Stimulated activated CD4-positive, alpha-beta T cell treated with anti-CD3 and anti-CD28 coated beads, Interleukin-2, amount 100 ng/mL, for 48 hours (primary cell): ENCODE data around the gene TBC1D9.
"Not testable (repeated sequence)": the region's sequence is repeated elsewhere in the genome, so short reads cannot be mapped to it uniquely, and the experiment has no call there.

Experiments used
- DNase-seq, 2 donors: peaks; one replicate each; pipeline ENCODE4 v3.0.0-alpha.2; 2020

The TBC1D9 gene

GRCh38 chr4:140756319-140757231 is at the start of gene TBC1D9:
Gene TBC1D9, minus strand, starts transcription at chr4:140756385. Its CDS starts 340 bp downstream, at chr4:140756045.
- DNase-seq, result peak; percentile 2 to 6

GRCh38 chr4:140805293-140805692 is 49.1 kb upstream of the TBC1D9 start:
- no peak for DNase-seq

GRCh38 chr4:140802591-140802990 is 46.4 kb upstream of the TBC1D9 start:
- DNase-seq, result no peak

GRCh38 chr4:140800666-140801065 is 44.5 kb upstream of the TBC1D9 start:
- DNase-seq, result no peak

GRCh38 chr4:140799686-140800225 is 43.6 kb upstream of the TBC1D9 start:
- no peak for DNase-seq

- DNase-seq, result no peak
Observed at GRCh38 chr4:140793291-140793690, 37.1 kb upstream of the TBC1D9 start.

GRCh38 chr4:140790765-140791164 is 34.6 kb upstream of the TBC1D9 start:
- no peak for DNase-seq

GRCh38 chr4:140790171-140790570 is 34.0 kb upstream of the TBC1D9 start:
- DNase-seq, result no peak

- no peak for DNase-seq
Observed at GRCh38 chr4:140789759-140790158, 33.6 kb upstream of the TBC1D9 start.

- not testable (repeated sequence) for DNase-seq
Observed at GRCh38 chr4:140782787-140783186, 26.6 kb upstream of the TBC1D9 start.

- DNase-seq, result no peak
Observed at GRCh38 chr4:140781596-140781995, 25.4 kb upstream of the TBC1D9 start.

- no peak for DNase-seq
Observed at GRCh38 chr4:140777894-140778293, 21.7 kb upstream of the TBC1D9 start.

GRCh38 chr4:140777386-140777785 is 21.2 kb upstream of the TBC1D9 start:
- DNase-seq, result no peak

- no peak for DNase-seq
Observed at GRCh38 chr4:140776556-140776955, 20.4 kb upstream of the TBC1D9 start.

GRCh38 chr4:140774956-140775355 is 18.8 kb upstream of the TBC1D9 start:
- no peak for DNase-seq

- no peak for DNase-seq
Observed at GRCh38 chr4:140774510-140774909, 18.3 kb upstream of the TBC1D9 start.

- DNase-seq, result no peak
Observed at GRCh38 chr4:140769209-140769608, 13.0 kb upstream of the TBC1D9 start.

- no peak for DNase-seq
Observed at GRCh38 chr4:140764785-140765392, 8.7 kb upstream of the TBC1D9 start.

GRCh38 chr4:140762202-140762601 is 6.0 kb upstream of the TBC1D9 start:
- DNase-seq, result no peak

- no peak for DNase-seq
Observed at GRCh38 chr4:140757232-140757630, 1.0 kb upstream of the TBC1D9 start.

- peak; percentile 5 to 9 for DNase-seq
Observed at GRCh38 chr4:140755774-140756318, 339 bp downstream of the TBC1D9 start.

GRCh38 chr4:140754918-140755773 is 1.0 kb downstream of the TBC1D9 start:
- DNase-seq, result no peak

GRCh38 chr4:140753329-140753728 is 2.9 kb downstream of the TBC1D9 start:
- no peak for DNase-seq
